ENCODE measurements around the gene USP2.
A peak's percentile ranks its signal among the peaks of the same experiment; 100 is the strongest.
"Not testable (repeated sequence)": the region's sequence is repeated elsewhere in the genome, so short reads cannot be mapped to it uniquely, and the experiment has no call there.

USP2 gene

GRCh38 chr11:119414321-119414720, 32.8 kb upstream of the USP2 start:
- no peak for DNase-seq (ENCODE audit: low read depth)
- no peak for TF ChIP-seq CTCF (conservative IDR thresholded peaks at IDR 0.05; ENCODE audit: low read length)

GRCh38 chr11:119412072-119412471, 30.6 kb upstream of the USP2 start:
- TF ChIP-seq CTCF (conservative IDR thresholded peaks at IDR 0.05; ENCODE audit: low read length) = no peak
- no peak overlapping the region for H3K4me3 ChIP-seq (ENCODE audit: low read length)
- no peak for DNase-seq (ENCODE audit: low read depth)

More at GRCh38 chr11:119414321-119414720, 32.8 kb upstream of the USP2 start:
- no peak overlapping the region for H3K4me3 ChIP-seq (ENCODE audit: low read length)

GRCh38 chr11:119410501-119410900, 29.0 kb upstream of the USP2 start:
- no peak for TF ChIP-seq CTCF (conservative IDR thresholded peaks at IDR 0.05; ENCODE audit: low read length)
- no peak for DNase-seq (ENCODE audit: low read depth)
- H3K4me3 ChIP-seq (ENCODE audit: low read length) = no peak overlapping the region

- no peak for DNase-seq (ENCODE audit: low read depth)
- H3K4me3 ChIP-seq (ENCODE audit: low read length) = no peak overlapping the region
- TF ChIP-seq CTCF (conservative IDR thresholded peaks at IDR 0.05; ENCODE audit: low read length) = no peak
Measured at GRCh38 chr11:119409731-119410130, 28.2 kb upstream of the USP2 start.

GRCh38 chr11:119406005-119406404, 24.5 kb upstream of the USP2 start:
- peak; percentile 76 for DNase-seq (ENCODE audit: low read depth)
- H3K4me3 ChIP-seq (ENCODE audit: low read length) = no peak overlapping the region
- no peak for TF ChIP-seq CTCF (conservative IDR thresholded peaks at IDR 0.05; ENCODE audit: low read length)

GRCh38 chr11:119405448-119405847, 24.0 kb upstream of the USP2 start:
- DNase-seq (ENCODE audit: low read depth); H3K4me3 ChIP-seq (ENCODE audit: low read length): not testable (repeated sequence)

- no peak for TF ChIP-seq CTCF (conservative IDR thresholded peaks at IDR 0.05; ENCODE audit: low read length)
- DNase-seq (ENCODE audit: low read depth) = peak; percentile 88
Measured at GRCh38 chr11:119404872-119405271, 23.4 kb upstream of the USP2 start.

GRCh38 chr11:119403021-119403420, 21.5 kb upstream of the USP2 start:
- TF ChIP-seq CTCF (conservative IDR thresholded peaks at IDR 0.05; ENCODE audit: low read length) = no peak
- H3K4me3 ChIP-seq (ENCODE audit: low read length) = no peak overlapping the region
- DNase-seq (ENCODE audit: low read depth) = peak; percentile 91

More at GRCh38 chr11:119404872-119405271, 23.4 kb upstream of the USP2 start:
- H3K4me3 ChIP-seq (ENCODE audit: low read length) = no peak overlapping the region

All from AG10803 (cell line).